H1 (cell line): ENCODE data around the gene DEGS1. TPM values are rescaled to one million over a fixed set of nuclear protein-coding genes. Genes with fewer than 3 reads are reported as not detected.

Source experiments
- BACH1 ChIP-seq: IDR thresholded peaks from 2 replicates; pipeline ENCODE4 v1.6.1; 2012; ENCODE audit warnings: low read length, improper control_type of control experiment
- EP300 ChIP-seq, 2 experiments: IDR thresholded peaks; 1 replicate in 1 of 2; 2 replicates in 1 of 2; pipeline ENCODE4 v1.6.1; 2011 to 2012; ENCODE audit warnings: low read depth in 2 of 2, low read length in 2 of 2, mild to moderate bottlenecking in 2 of 2, borderline replicate concordance in 1 of 2, inconsistent platforms in 1 of 2, moderate library complexity in 1 of 2
- HDAC2 ChIP-seq, 2 experiments: fragments of 300-600 bp in 1 of 2; sonication (generic) in 1 of 2; IDR thresholded peaks; 2 replicates each; pipeline ENCODE4 v1.6.1; 2011 to 2012; ENCODE audit warnings: low read depth in 2 of 2, low read length in 2 of 2, mild to moderate bottlenecking in 2 of 2, moderate library complexity in 2 of 2, borderline replicate concordance in 1 of 2, inconsistent platforms in 1 of 2
- JUND ChIP-seq: IDR thresholded peaks from 2 replicates; pipeline ENCODE4 v1.6.1; 2011; ENCODE audit warnings: mild to moderate bottlenecking, improper control_type of control experiment, low read length
- KDM1A ChIP-seq: fragments of 200-600, 300-600 bp; sonication (generic); IDR thresholded peaks from 2 replicates; pipeline ENCODE4 v1.7.1; 2016; ENCODE audit warnings: mild to moderate bottlenecking, low read length, borderline replicate concordance
- MAX ChIP-seq: IDR thresholded peaks from 2 replicates; pipeline ENCODE4 v1.6.1; 2012; ENCODE audit warnings: inconsistent platforms
- POU5F1 ChIP-seq: IDR thresholded peaks from 2 replicates; pipeline ENCODE4 v1.6.1; 2011; ENCODE audit warnings: low read depth, mild to moderate bottlenecking, low read length, moderate library complexity
- RFX5 ChIP-seq: IDR thresholded peaks from 2 replicates; pipeline ENCODE4 v1.6.1; 2011; ENCODE audit warnings: low read depth, low read length, improper control_type of control experiment, borderline replicate concordance
- RNF2 ChIP-seq: fragments of 200-900, 300-1000 bp; sonication (generic); IDR thresholded peaks from 2 replicates; pipeline ENCODE4 v1.7.1; 2016; ENCODE audit warnings: borderline replicate concordance, low read depth, mild to moderate bottlenecking, antibody characterized with exemption, low read length; ENCODE audit not compliant: poor library complexity, severe bottlenecking; ENCODE audit errors: missing control alignments
- SAP30 ChIP-seq: fragments of 300-600 bp; sonication (generic); IDR thresholded peaks from 2 replicates; pipeline ENCODE4 v1.7.1; 2012; ENCODE audit warnings: low read length, moderate library complexity, mild to moderate bottlenecking, inconsistent platforms; ENCODE audit not compliant: insufficient read depth, insufficient replicate concordance
- SP1 ChIP-seq: IDR thresholded peaks from 2 replicates; pipeline ENCODE4 v1.6.1; 2011; ENCODE audit warnings: low read depth, low read length
- SP2 ChIP-seq: IDR thresholded peaks from 2 replicates; pipeline ENCODE4 v1.6.1; 2012; ENCODE audit warnings: mild to moderate bottlenecking, low read length, inconsistent platforms
- SP4 ChIP-seq: IDR thresholded peaks from 2 replicates; pipeline ENCODE4 v1.6.1; 2012; ENCODE audit warnings: low read length, inconsistent platforms
- TAF7 ChIP-seq: optimal IDR thresholded peaks from 2 replicates; pipeline ENCODE3; 2011; ENCODE audit warnings: low read depth, mild to moderate bottlenecking, inconsistent platforms, low read length, moderate library complexity, borderline replicate concordance
- TEAD4 ChIP-seq: IDR thresholded peaks from 2 replicates; pipeline ENCODE4 v1.6.1; 2012; ENCODE audit warnings: low read depth, low read length, inconsistent platforms, mixed read lengths
- YY1 ChIP-seq: IDR thresholded peaks from 2 replicates; pipeline ENCODE4 v1.6.1; 2011; ENCODE audit warnings: low read depth, mild to moderate bottlenecking, low read length
- ZNF274 ChIP-seq: IDR thresholded peaks from 2 replicates; pipeline ENCODE4 v1.7.0; 2012; ENCODE audit warnings: low read length, borderline replicate concordance; ENCODE audit errors: extremely low read depth
- polyA plus RNA-seq, 7 experiments: library from polyadenylated mRNA; depleted of rRNA in 3 of 7; stranded (reverse) in 5 of 7; unstranded in 2 of 7; fragments of >200 nt in 5 of 7; fragments of 200-250 nt in 2 of 7; gene quantifications; 1 replicate in 5 of 7; 2 replicates in 1 of 7; 4 replicates in 1 of 7; pipeline versions ENCODE4 v1.2.1 to v1.2.3, GENCODE V29; 2011 to 2013; ENCODE audit warnings: missing spikeins in 2 of 7, mixed read lengths in 2 of 7
- total RNA-seq: library from RNA; stranded (reverse); fragmentation: NEBNext Ultra II Directional; extraction: Animal tissue kit (Norgen Biotek cat#: 25700); gene quantifications from 2 replicates; pipeline ENCODE4 v1.2.1, GENCODE V29; 2021
- TF ChIP-seq, protein P1 (sequence below): IDR thresholded peaks from 2 replicates; pipeline ENCODE4 v1.6.1; 2012; ENCODE audit warnings: low read length, inconsistent platforms

DEGS1 gene
- total and polyA plus RNA-seq, 2 of the 8 experiments (the other 6 are each of a cell fraction or from before 2014, with no cell fraction given), result 46.1 to 114 TPM

GRCh38 chr1:224213438-224214119, 30.5 kb downstream of the DEGS1 start (continued):
- TF ChIP-seq POU5F1, result no peak
- TF ChIP-seq KDM1A, result no peak
- TF ChIP-seq EP300 (IDR thresholded peaks at IDR 0.05; ENCODE audit: borderline replicate concordance in 1 of 2, low read depth in 2 of 2, low read length in 2 of 2), result no peak
- TF ChIP-seq RFX5, result no peak; the same call in 1 of the 2 replicates
- no peak for TF ChIP-seq SAP30
- no peak for TF ChIP-seq BACH1
- TF ChIP-seq TEAD4, result peak; percentile 70
- no peak for TF ChIP-seq ZNF274
- TF ChIP-seq HDAC2 (IDR thresholded peaks at IDR 0.05; ENCODE audit: borderline replicate concordance in 1 of 2, low read depth in 2 of 2, low read length in 2 of 2), result no peak
- TF ChIP-seq MAX, result 0 out of 2 replicates have a peak, but pooled peaks have one; percentile 6
- TF ChIP-seq SP4, result no peak
- TF ChIP-seq RNF2, result no peak
- no peak for TF ChIP-seq SP1
- no peak for TF ChIP-seq YY1
- TF ChIP-seq JUND, result no peak
- TF ChIP-seq, protein P1, sequence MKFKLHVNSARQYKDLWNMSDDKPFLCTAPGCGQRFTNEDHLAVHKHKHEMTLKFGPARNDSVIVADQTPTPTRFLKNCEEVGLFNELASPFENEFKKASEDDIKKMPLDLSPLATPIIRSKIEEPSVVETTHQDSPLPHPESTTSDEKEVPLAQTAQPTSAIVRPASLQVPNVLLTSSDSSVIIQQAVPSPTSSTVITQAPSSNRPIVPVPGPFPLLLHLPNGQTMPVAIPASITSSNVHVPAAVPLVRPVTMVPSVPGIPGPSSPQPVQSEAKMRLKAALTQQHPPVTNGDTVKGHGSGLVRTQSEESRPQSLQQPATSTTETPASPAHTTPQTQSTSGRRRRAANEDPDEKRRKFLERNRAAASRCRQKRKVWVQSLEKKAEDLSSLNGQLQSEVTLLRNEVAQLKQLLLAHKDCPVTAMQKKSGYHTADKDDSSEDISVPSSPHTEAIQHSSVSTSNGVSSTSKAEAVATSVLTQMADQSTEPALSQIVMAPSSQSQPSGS, result no peak; the same call in 1 of the 2 replicates
- TF ChIP-seq SP2, result no peak
- no peak for TF ChIP-seq TAF7
